ENCODE results near the gene PPP1R14D.

The PPP1R14D gene

GRCh38 chr15:40776537-40777141 is 51.9 kb downstream of the PPP1R14D start:
- DNase-seq: peak in 2 of 5 experiments; percentile 70 to 77

- DNase-seq: no peak
Measured at GRCh38 chr15:40775740-40776536, 52.6 kb downstream of the PPP1R14D start.

- no peak for DNase-seq
Measured at GRCh38 chr15:40775007-40775406, 53.5 kb downstream of the PPP1R14D start.

GRCh38 chr15:40773902-40774301 is 54.6 kb downstream of the PPP1R14D start:
- no peak for DNase-seq

- DNase-seq: no peak
Measured at GRCh38 chr15:40773496-40773895, 55.0 kb downstream of the PPP1R14D start.

- DNase-seq: no peak
Measured at GRCh38 chr15:40772014-40772413, 56.5 kb downstream of the PPP1R14D start.

GRCh38 chr15:40771242-40771641 is 57.3 kb downstream of the PPP1R14D start:
- no peak for DNase-seq

GRCh38 chr15:40770147-40770721 is 58.3 kb downstream of the PPP1R14D start:
- DNase-seq: no peak

- peak in 1 of 5 experiments; percentile 60 for DNase-seq
Measured at GRCh38 chr15:40769274-40770146, 59.0 kb downstream of the PPP1R14D start, which contains the start of gene C15orf62. C15orf62 (plus strand) TSS chr15:40769980; CDS start chr15:40770496, 516 bp downstream.

- DNase-seq: peak in 1 of 5 experiments; percentile 51
Measured at GRCh38 chr15:40768521-40769273, 59.8 kb downstream of the PPP1R14D start.

GRCh38 chr15:40767838-40768500 is 60.5 kb downstream of the PPP1R14D start:
- no peak for DNase-seq

- no peak for DNase-seq
Measured at GRCh38 chr15:40766906-40767837, 61.3 kb downstream of the PPP1R14D start.

- DNase-seq: no peak
Measured at GRCh38 chr15:40766194-40766815, 62.2 kb downstream of the PPP1R14D start.

Measured in T-helper 2 cell (primary cell).